Fibroblast of villous mesenchyme (primary cell): ENCODE results near the gene UBR3. TPM values are rescaled to one million over a fixed set of nuclear protein-coding genes. Genes with fewer than 3 reads are reported as not detected.

ENCODE experiments used
- DNase-seq: peaks from one replicate; pipeline ENCODE4 v3.0.0-alpha.2; 2010; ENCODE audit warnings: low read depth
- H3K4me3 ChIP-seq: 2 replicates; pipeline ENCODE4 v1.5.1; 2011; ENCODE audit warnings: low read depth, mild to moderate bottlenecking, low read length
- CTCF ChIP-seq: IDR thresholded peaks from 2 replicates; pipeline ENCODE4 v1.5.1; 2012; ENCODE audit warnings: low read depth, mild to moderate bottlenecking, low read length; ENCODE audit not compliant: insufficient read depth
- total RNA-seq: library from RNA; depleted of rRNA; stranded (reverse); fragments of >200 nt; gene quantifications from 2 replicates; pipeline ENCODE4 v1.2.3, GENCODE V29; 2012

UBR3 gene
- total RNA-seq, 1 donor, result 56.1 TPM

- no peak for TF ChIP-seq CTCF
- H3K4me3 ChIP-seq, result no peak overlapping the region
- DNase-seq, result no peak
These were observed 199.1 kb downstream of the UBR3 start for GRCh38 chr2:170026361-170026760.

DNA sequence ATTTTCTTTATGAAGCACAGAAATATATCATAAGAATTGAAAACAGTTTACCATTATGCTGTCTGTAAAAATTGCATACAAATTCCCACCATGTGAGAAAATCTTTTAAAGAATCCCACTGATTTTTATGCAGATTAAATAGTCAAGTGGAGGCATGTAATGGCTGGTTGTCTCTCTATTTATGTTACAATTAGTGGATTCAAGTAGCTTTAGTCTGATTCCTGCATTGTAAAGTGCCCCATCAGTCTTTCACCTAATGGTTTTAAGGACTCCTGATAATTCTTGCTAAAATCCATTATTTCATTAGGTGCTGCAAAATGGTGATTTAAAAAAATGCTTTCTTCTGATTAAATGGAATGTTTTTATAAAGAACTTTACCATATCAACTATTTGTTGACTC is 202.3 kb downstream of the UBR3 start:
- no peak for DNase-seq
- H3K4me3 ChIP-seq, result no peak overlapping the region
- no peak for TF ChIP-seq CTCF

GRCh38 chr2:170030040-170030439 is 202.8 kb downstream of the UBR3 start:
- TF ChIP-seq CTCF, result no peak
- DNase-seq, result no peak
- no peak overlapping the region for H3K4me3 ChIP-seq

- no peak for TF ChIP-seq CTCF
- H3K4me3 ChIP-seq, result no peak overlapping the region
- no peak for DNase-seq
These were observed 204.0 kb downstream of the UBR3 start for GRCh38 chr2:170031288-170031687.

- no peak for DNase-seq
- no peak overlapping the region for H3K4me3 ChIP-seq
- TF ChIP-seq CTCF, result no peak
These were observed 207.3 kb downstream of the UBR3 start for GRCh38 chr2:170034596-170034995.

- TF ChIP-seq CTCF, result no peak
- no peak for DNase-seq
- H3K4me3 ChIP-seq, result no peak overlapping the region
These were observed 211.5 kb downstream of the UBR3 start for GRCh38 chr2:170038734-170039133.

GRCh38 chr2:170039401-170040172 is 212.3 kb downstream of the UBR3 start:
- no peak for TF ChIP-seq CTCF
- DNase-seq, result no peak
- no peak overlapping the region for H3K4me3 ChIP-seq
